Stimulated activated CD4-positive, alpha-beta T cell treated with anti-CD3 and anti-CD28 coated beads, Interleukin-15, amount 100 ng/mL, for 1 hour (primary cell): ENCODE results near the gene C16orf78.
A peak's percentile ranks its signal among the peaks of the same experiment; 100 is the strongest.

Experiments
- DNase-seq, 2 donors: peaks; one replicate each; pipeline ENCODE4 v3.0.0-alpha.2; 2020; ENCODE audit warnings: low read depth in 1 of 2, low spot score in 1 of 2

C16orf78 gene

DNA sequence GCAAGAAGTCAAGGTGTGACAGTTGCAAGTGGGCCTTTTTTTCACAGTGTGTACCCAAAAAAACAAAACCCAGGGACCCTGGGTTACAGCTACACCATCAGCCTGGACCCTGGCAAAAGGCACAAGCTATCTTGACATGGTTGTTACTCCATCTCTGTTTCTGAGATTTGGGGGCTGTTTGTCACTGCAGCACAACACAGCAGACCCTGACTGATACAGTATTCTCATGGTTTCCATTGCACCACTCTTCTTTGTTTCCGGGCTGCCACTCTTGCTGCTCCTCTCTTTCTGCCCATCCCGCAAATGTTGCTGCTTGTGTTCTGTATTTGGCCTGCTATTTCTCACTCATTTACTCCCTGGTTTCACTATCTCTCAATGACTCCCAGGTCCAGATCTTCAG is 55.2 kb downstream of the C16orf78 start:
- no peak for DNase-seq

DNA sequence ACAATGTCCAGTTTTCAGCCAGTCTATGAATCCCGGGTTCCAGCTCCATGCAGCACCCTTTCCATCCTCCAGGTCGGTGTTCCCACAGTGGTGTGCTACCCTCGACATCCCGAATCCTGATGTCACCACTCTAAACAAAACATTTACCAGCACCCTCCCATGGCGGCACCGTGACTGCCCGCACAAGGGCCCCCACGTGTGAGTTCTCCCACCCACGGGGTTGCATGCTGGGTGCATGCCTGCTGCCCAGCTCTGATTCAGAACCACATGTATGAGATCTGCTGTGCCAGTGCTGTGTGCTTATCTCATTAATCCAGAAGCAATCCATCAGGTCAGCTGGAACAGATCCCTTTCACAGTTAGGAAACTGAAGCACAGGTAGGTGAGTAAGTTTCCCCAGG is 57.4 kb downstream of the C16orf78 start:
- DNase-seq = no peak

DNA sequence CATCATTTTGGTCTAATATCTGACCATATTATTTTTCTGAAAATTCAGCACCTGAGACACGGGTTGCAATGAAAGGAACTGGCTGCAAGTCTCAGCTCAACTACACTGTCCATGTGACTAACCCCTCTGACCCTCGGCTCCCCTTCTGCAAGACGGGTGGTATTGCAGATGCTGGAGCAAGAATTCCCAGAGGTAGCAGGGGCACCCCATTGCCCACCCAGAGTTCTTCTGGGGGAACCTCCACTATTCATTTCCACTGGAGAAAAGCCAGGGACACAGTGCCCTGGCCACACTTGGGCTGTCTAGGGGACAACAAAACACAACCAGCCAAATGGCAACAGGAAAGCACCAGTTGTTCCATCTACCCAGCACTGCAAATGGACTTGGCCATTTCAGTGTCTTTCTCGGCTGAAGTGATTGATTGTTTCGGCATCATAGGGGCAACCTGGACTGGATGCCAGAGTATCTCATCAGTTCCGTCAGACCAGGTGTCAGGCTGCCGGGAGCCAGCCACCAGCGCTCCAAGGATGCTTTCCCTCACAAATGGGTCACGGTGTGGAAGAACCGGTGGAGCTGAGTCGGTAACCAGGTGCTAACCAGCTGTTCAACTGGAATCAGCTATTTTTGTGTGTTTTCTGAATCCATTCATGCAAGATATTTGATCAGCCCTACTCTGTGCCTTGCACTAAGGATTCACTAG is 58.1 kb downstream of the C16orf78 start:
- DNase-seq = no peak

DNA sequence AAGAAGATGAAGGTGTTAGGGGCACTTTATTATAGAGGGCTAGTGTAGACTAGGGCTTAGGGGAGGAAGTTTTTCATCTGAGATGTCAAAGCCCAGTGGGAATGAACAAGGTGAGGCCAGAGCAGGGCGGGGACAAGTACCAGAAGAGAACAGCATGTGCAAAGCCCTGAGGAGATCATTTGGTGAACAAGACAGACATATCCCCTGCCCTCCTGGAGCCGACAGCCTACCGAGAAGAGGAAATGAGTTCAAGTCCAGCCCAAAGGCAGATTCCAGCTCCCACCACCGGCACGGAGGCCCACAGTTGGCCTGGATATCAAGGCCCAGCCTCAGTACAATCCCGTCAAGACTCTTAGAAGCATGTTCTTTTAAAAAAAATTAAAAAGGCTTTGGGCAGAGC is 61.1 kb downstream of the C16orf78 start:
- DNase-seq = no peak

DNA sequence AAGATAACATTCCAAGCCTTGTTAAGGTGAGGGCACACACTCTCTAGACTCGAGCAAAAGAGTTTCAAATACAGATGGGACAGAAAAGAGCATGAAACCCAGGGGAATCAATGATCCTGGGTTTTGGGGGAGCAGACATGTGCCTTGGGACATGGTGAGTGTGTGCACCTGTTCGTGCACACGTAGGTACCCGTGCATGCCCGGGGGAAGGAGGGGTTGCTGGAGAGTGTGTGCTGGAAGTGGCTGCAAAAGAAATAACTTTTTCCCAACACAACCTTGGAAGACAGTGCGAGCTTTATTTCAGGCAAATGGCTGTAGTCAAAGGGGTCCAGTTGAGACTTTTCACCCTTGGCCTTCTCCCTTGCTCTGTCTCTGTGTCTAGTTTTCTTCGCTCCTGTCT is 62.6 kb downstream of the C16orf78 start:
- no peak for DNase-seq

DNA sequence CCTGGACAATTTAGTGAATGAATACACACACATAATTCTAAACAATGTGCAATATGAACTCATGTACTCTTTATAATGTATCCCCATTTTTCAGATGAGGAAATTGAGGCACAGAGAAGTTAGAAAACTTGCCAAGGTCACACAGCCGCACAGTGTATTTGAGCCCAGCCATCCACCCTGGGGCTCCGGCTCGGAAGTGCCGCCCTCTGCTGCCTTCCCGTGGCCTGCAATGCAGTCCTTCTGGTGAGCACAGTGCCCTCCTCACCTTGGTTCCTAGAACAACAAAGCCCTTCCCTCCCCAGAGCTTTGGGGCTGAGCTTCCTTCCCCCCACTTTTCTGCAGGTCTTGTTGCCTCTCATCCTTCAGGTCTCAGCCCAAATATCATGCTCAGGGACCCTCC is 63.7 kb downstream of the C16orf78 start:
- DNase-seq = no peak

DNA sequence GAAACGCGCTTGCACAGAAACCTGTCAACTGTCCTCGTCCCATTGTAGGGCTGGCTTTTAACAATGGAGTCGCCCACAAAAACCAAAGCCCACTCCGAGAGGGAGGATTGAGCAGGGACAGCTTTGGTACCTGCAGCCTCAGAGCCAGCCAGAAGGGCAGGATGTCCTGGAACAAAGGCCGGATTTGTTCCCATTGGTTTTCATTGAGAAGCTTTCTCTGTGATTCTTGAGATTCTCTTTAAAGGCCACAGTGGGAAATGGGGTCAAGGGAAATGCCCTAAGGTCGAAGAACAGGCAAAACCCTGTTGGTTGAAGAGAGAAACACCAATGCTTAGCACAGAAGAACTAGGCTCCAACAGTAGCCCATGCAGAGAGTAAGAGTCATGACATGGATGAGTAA is 65.4 kb downstream of the C16orf78 start:
- no peak for DNase-seq

DNA sequence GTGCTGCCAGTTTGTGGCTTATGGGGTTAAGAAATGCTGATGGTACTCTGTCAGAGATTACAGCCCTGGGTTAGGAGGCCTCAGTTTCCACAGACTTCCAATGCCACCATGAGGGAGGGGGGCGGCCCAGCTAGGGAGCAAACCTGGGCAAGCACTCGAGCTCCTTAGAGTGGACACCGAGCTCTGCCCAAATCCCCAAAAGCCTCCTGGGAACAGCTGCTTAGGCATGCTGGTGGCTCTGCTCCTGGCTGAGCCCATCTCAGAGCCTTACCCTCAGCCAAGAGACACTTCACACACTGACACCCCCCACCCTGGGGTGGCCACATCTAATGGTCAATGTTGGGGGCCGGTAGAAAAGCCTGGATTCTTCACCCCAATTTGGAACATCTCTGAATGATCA is 66.1 kb downstream of the C16orf78 start:
- DNase-seq = no peak

DNA sequence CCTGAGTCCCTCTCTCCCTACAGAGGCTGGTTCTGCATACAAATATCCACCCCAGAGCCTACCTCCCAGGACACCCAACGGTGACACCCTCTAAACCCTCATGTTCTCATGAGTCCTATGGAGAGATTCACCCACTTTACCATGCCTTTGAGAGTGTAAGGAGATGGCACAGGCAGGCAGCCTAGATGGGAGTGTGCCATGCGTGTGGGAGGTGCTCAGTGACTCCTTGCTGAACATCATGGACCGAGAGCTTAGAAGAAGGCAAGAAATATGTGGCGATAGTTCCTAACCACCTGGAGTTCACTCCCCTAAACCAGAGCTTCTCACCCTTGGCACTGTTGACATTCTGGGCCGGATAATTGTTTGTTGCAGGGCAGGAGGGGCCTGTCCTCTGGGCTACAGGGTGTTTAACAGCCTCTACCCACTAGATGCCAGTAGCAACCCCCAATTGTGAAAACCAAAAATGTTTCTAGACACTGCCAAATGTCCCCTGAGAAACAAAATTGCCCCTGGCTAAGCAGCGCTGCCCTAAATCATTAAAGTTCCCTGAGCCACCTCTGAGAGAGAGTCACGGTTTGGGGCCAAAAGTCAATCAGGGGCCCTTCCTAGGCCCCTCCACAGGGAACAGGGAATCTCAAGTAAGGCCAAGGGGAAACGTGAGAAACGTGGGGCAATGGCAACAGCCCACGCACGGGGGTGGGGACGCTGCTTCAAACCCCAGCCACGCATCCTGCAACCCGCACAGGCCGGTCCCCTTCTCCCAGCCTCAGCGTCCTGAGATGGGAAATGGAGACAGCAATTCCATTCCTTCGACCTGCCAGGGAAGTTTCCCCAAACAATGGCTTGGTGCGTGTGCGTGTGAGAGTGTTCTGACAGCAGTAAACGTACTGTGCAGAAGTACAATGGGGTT is 66.8 kb downstream of the C16orf78 start:
- DNase-seq = no peak

DNA sequence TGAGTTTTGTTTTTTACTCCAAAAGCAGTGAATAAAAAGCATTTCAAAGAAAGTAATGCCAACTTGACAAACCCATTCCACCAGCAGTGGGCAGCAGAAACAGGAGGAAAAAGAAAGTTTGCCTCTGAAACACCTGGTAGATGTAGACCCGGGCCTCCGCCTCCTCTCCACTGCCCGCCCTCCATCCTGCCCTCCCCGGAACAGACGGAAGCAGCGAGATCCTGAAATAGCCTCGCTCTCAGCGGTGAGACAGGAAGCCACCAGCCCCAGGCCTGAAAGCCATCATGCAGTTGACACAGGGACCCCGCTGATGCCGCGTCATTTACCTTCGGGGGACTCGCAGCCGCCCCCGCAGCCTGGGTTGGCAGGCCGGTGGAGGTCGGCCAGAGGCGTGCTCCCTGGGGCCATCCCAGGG is 67.8 kb downstream of the C16orf78 start:
- DNase-seq = peak in 1 of 2 donors; percentile 37

DNA sequence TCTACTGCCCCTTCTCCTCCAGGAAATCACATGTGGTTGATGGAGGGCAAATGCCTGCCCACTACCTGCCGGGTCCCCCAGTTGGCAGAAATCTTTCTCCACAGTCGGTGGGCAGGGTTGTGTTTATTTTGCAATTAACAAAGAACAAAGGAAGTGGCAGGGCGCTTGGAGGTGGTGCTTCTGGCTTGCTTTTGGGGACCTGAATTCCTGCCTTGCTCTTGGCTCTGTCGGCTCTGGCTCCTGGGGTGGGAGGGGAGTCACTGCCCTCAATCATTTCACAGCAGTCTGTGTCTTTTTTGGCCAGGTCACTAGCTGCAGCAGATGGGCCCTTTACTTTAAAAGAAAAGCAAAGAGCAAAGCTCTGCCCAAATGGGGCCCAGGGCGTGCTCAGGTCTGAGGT is 69.2 kb downstream of the C16orf78 start:
- no peak for DNase-seq

DNA sequence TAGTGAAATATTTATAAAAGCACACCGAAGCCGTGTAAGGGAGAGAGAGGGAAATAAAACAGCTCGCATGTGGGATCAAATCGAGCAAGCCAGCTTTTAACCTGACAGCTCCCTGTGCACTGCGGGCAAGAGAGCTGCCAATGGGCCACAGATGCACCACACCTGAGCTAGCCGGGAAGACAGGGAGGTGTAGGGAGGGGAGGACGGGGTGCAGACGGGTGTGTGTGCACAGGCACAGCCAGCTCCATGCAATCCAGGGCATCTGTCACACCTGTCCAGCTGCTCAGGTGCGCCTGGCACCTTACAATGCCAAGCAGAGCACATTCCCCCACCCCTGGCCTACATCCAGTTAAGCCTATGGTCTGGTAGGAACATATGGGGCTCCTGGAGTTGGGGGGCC is 70.0 kb downstream of the C16orf78 start:
- no peak for DNase-seq

DNA sequence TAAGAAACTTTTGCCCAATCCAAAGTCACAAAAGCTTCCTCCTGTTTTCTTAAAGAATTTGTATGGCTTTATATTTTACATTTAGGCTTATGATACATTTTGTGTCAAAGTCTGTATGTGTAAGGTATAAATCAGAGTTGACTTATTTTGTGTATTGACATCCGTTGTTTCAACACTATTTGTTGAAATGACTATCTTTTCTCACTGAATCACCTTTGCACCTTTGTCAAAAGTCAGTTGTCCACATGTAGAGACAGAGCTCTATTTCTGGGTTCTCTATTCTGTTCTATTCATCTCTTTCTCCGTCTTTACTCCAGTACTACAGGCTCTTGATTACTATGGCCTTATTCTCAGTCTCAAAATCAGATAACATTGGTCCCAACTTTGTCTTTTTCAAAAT is 73.2 kb downstream of the C16orf78 start:
- no peak for DNase-seq
